SK-N-MC (cell line): Measurements from ENCODE around the gene FRK.

Source experiments
- EZH2 ChIP-seq: fragments of 200-600 bp; sonication (generic); IDR thresholded peaks from one replicate; pipeline ENCODE4 v1.6.1; 2017; ENCODE audit warnings: antibody characterized with exemption
- FOXP2 ChIP-seq: optimal IDR thresholded peaks from 2 replicates; pipeline ENCODE3; 2011; ENCODE audit warnings: mild to moderate bottlenecking, moderate library complexity; ENCODE audit not compliant: insufficient read depth; ENCODE audit errors: extremely low read length, control extremely low read depth
- POLR2AphosphoS5 ChIP-seq: IDR thresholded peaks from 2 replicates; pipeline ENCODE4 v1.6.1; 2012; ENCODE audit warnings: mild to moderate bottlenecking, low read depth, low read length, borderline replicate concordance

DNA sequence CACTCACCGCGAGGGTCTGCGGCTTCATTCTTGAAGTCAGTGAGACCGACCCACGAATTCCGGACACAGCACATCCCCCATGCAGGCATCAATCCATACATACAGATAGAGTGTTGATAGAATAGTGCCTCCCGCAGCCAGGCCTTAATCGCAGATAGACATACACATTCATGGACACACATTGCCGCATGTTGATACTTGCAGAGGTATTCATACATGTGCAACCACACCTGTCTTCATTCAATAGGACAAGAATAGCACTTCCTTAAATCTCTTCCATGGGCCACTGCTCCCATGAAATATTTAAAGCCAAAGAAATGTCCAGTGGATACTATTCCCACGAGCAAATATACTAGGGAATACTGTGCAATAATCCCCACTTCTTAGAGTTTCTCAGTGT is 170.5 kb downstream of the FRK start:
- no peak for TF ChIP-seq POLR2AphosphoS5
- TF ChIP-seq EZH2, result no peak
- TF ChIP-seq FOXP2, result no peak
